ENCODE data around the gene IL19. TPM values are rescaled to one million over a fixed set of nuclear protein-coding genes. Genes with fewer than 3 reads are reported as not detected.

The IL19 gene
- total RNA-seq, 4 donors from 2014 or later: not detected

DNA sequence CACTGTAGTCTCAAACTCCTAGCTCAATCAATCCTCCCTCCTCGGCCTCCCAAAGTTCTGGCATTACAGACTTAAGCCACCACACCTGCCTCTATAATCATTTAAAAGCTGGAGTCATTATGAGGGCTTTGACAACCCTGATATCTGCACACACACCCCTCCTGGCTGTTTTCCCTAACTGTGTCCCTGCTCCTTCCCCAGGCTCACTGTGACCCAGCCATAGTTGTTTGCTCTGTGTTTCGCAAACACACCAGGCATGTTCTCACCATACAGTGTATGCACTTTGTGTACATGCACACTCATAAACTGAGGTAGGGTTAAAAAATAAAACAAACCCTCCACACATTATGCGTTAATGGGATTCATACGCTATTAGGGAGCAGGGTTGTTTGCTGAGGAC, 73.1 kb downstream of the IL19 start:
- Histone ChIP-seq H3K27ac (no peak overlapping the region), H3K4me1 (no peaks in the 10 kb centered on the region), H3K36me3 (no peaks in the 10 kb centered on the region), H3K27me3 (no peaks in the 10 kb centered on the region), H3K4me3 (no peak overlapping the region), H3K9me3 (peaks cover 0 to 7% (median 0%) of the 10 kb centered on the region in 4 donors)
- TF ChIP-seq POLR2A (IDR thresholded peaks at IDR 0.05): no peak
- TF ChIP-seq EP300 (IDR thresholded peaks at IDR 0.05): no peak
- TF ChIP-seq CTCF (IDR thresholded peaks at IDR 0.05): no peak
- DNase-seq (ENCODE audit: low spot score in 2 of 2): no peak
- 82 to 92% methylated on average over 4 of the region's 4 CpGs for WGBS, 2 donors

DNA sequence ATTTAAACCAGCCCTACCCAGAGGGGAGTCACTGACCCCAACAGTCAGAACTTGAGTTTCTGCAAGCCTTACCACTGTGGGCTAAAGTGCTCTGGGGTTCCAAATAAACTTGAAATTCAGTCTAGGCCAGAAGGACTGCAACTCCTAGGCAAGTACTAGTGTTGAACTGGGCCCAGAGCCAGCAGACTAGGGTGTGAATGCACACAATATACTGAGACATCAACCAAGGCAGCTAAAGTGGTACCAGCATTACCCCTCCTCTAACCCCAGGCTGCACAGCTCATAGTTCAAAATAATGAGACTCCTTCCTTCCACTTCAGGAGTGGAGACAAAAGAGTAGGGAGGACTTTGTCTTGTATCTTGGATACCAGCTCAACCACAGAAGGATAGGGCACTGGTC, 75.9 kb downstream of the IL19 start:
- H3K27ac ChIP-seq: no peak overlapping the region
- H3K4me1 ChIP-seq: no peaks in the 10 kb centered on the region
- no peaks in the 10 kb centered on the region for H3K27me3 ChIP-seq
- no peak overlapping the region for H3K4me3 ChIP-seq
- peaks cover 0 to 13% (median 0%) of the 10 kb centered on the region in 4 donors for H3K9me3 ChIP-seq
- no peaks in the 10 kb centered on the region for H3K36me3 ChIP-seq
- no peak for DNase-seq (ENCODE audit: low spot score in 2 of 2)
- no peak for TF ChIP-seq POLR2A (IDR thresholded peaks at IDR 0.05)
- TF ChIP-seq EP300 (IDR thresholded peaks at IDR 0.05): no peak
- no peak for TF ChIP-seq CTCF (IDR thresholded peaks at IDR 0.05)

- DNase-seq (ENCODE audit: low spot score in 2 of 2): no peak
- TF ChIP-seq EP300 (IDR thresholded peaks at IDR 0.05) (no peak), CTCF (IDR thresholded peaks at IDR 0.05) (no peak), POLR2A (IDR thresholded peaks at IDR 0.05) (no peak)
- WGBS, 2 donors: 89 to 93% methylated on average over 3 of the region's 3 CpGs
- no peak overlapping the region for H3K4me3 ChIP-seq
- H3K27me3 ChIP-seq: no peaks in the 10 kb centered on the region
- H3K27ac ChIP-seq: no peak overlapping the region
- H3K36me3 ChIP-seq: no peaks in the 10 kb centered on the region
- no peaks in the 10 kb centered on the region for H3K4me1 ChIP-seq
- peaks cover 0 to 17% (median 0%) of the 10 kb centered on the region in 4 donors for H3K9me3 ChIP-seq
These were observed 76.8 kb downstream of the IL19 start for GRCh38 chr1:206847337-206847834.

GRCh38 chr1:206847946-206848345, 77.4 kb downstream of the IL19 start:
- peaks cover 0 to 23% (median 0%) of the 10 kb centered on the region in 4 donors for H3K9me3 ChIP-seq
- 61 to 73% methylated on average over 1 of the region's 1 CpG for WGBS, 2 donors
- no peak for TF ChIP-seq CTCF (IDR thresholded peaks at IDR 0.05)

GRCh38 chr1:206850401-206850800, 79.8 kb downstream of the IL19 start:
- Histone ChIP-seq H3K4me1 (no peaks in the 10 kb centered on the region), H3K9me3 (peaks cover 0 to 23% (median 0%) of the 10 kb centered on the region in 4 donors), H3K27me3 (no peaks in the 10 kb centered on the region), H3K4me3 (no peak overlapping the region), H3K27ac (no peak overlapping the region), H3K36me3 (no peaks in the 10 kb centered on the region)
- WGBS, 2 donors: 84 to 86% methylated on average over 2 of the region's 2 CpGs
- no peak for TF ChIP-seq POLR2A (IDR thresholded peaks at IDR 0.05)
- no peak for TF ChIP-seq EP300 (IDR thresholded peaks at IDR 0.05)
- TF ChIP-seq CTCF (IDR thresholded peaks at IDR 0.05): no peak
- no peak for DNase-seq (ENCODE audit: low spot score in 2 of 2)

More at GRCh38 chr1:206847946-206848345, 77.4 kb downstream of the IL19 start:
- H3K4me3 ChIP-seq: no peak overlapping the region
- DNase-seq (ENCODE audit: low spot score in 2 of 2): no peak
- H3K36me3 ChIP-seq: no peaks in the 10 kb centered on the region
- H3K27me3 ChIP-seq: no peaks in the 10 kb centered on the region
- no peak overlapping the region for H3K27ac ChIP-seq
- H3K4me1 ChIP-seq: no peaks in the 10 kb centered on the region
